NCI-H1092 (cell line): ENCODE measurements around the gene ERCC8.
"Not testable (repeated sequence)": the region's sequence is repeated elsewhere in the genome, so short reads cannot be mapped to it uniquely, and the experiment has no call there.

Experiments used
- DNase-seq: peaks from one replicate; lab custom pipeline; 2025; lab: John Stamatoyannopoulos, UW

The ERCC8 gene

GRCh38 chr5:60916646-60917045, 28.2 kb downstream of the ERCC8 start:
- DNase-seq: no peak

GRCh38 chr5:60903356-60903755, 41.5 kb downstream of the ERCC8 start:
- no peak for DNase-seq

- no peak for DNase-seq
Observed at GRCh38 chr5:60896991-60897390, 47.9 kb downstream of the ERCC8 start.

- no peak for DNase-seq
Observed at GRCh38 chr5:60893521-60893920, 51.3 kb downstream of the ERCC8 start.

GRCh38 chr5:60891667-60892066, 53.2 kb downstream of the ERCC8 start:
- DNase-seq: no peak

GRCh38 chr5:60888359-60889061, 56.4 kb downstream of the ERCC8 start:
- no peak for DNase-seq

GRCh38 chr5:60887746-60888145, 57.1 kb downstream of the ERCC8 start:
- no peak for DNase-seq

- DNase-seq: no peak
Observed at GRCh38 chr5:60887096-60887495, 57.8 kb downstream of the ERCC8 start.

GRCh38 chr5:60886158-60886557, 58.7 kb downstream of the ERCC8 start:
- no peak for DNase-seq

- DNase-seq: no peak
Observed at GRCh38 chr5:60883229-60883628, 61.6 kb downstream of the ERCC8 start.

GRCh38 chr5:60872892-60873291, 72.0 kb downstream of the ERCC8 start:
- no peak for DNase-seq

GRCh38 chr5:60870857-60871256, 74.0 kb downstream of the ERCC8 start:
- no peak for DNase-seq

- not testable (repeated sequence) for DNase-seq
Observed at GRCh38 chr5:60860572-60860971, 84.3 kb downstream of the ERCC8 start.

- DNase-seq: no peak
Observed at GRCh38 chr5:60856066-60856465, 88.8 kb downstream of the ERCC8 start.

- DNase-seq: no peak
Observed at GRCh38 chr5:60852940-60853339, 91.9 kb downstream of the ERCC8 start.

GRCh38 chr5:60852317-60852716, 92.6 kb downstream of the ERCC8 start:
- DNase-seq: no peak

GRCh38 chr5:60851626-60852025, 93.2 kb downstream of the ERCC8 start:
- no peak for DNase-seq

GRCh38 chr5:60846298-60846697, 98.6 kb downstream of the ERCC8 start:
- DNase-seq: no peak

- peak; percentile 46 for DNase-seq
Observed at GRCh38 chr5:60843936-60844905, 100.6 kb downstream of the ERCC8 start, which contains the start of gene ELOVL7. Gene ELOVL7, minus strand, starts transcription at chr5:60844269. Its CDS starts 56,872 bp downstream, at chr5:60787397.

GRCh38 chr5:60843386-60843935, 101.4 kb downstream of the ERCC8 start:
- DNase-seq: no peak

- no peak for DNase-seq
Observed at GRCh38 chr5:60842871-60843385, 101.9 kb downstream of the ERCC8 start.

GRCh38 chr5:60841361-60841760, 103.5 kb downstream of the ERCC8 start:
- no peak for DNase-seq
